Peyer's patch (tissue), 4 donors: ENCODE data around the gene TLK2. TPM values are rescaled to one million over a fixed set of nuclear protein-coding genes. Genes with fewer than 3 reads are reported as not detected.

Source experiments
- DNase-seq, 3 donors: peaks; one replicate each; pipeline ENCODE4 v3.0.0-alpha.2; 2017 to 2019
- H3K27ac ChIP-seq, 4 donors: fragments of 200-600 bp; sonication (generic); one replicate each; pipeline ENCODE4 v1.5.1; 2016 to 2019
- H3K27me3 ChIP-seq, 2 donors: fragments of 200-600 bp; sonication (generic); one replicate each; pipeline ENCODE4 v1.5.1; 2019
- H3K36me3 ChIP-seq, 3 donors: fragments of 200-600 bp; sonication (generic); one replicate each; pipeline ENCODE4 v1.5.1; 2016 to 2019
- H3K4me1 ChIP-seq, 4 donors: fragments of 200-600 bp; sonication (generic); one replicate each; pipeline ENCODE4 v1.5.1; 2016 to 2019
- H3K4me3 ChIP-seq, 4 donors: fragments of 200-600 bp; sonication (generic); 1 replicate in 3 of 4; 2 replicates in 1 of 4; pipeline ENCODE4 v1.5.1; 2016 to 2019; ENCODE audit warnings: mild to moderate bottlenecking in 1 of 4
- H3K9me3 ChIP-seq, 4 donors: fragments of 200-600 bp; sonication (generic); one replicate each; pipeline ENCODE4 v1.5.1; 2016 to 2019; ENCODE audit warnings: mild to moderate bottlenecking in 1 of 4
- CTCF ChIP-seq, 6 experiments: fragments of 450-650 bp in 4 of 6; fragments of 200-600 bp in 2 of 6; sonication (generic) in 1 of 6; IDR thresholded peaks; one replicate each; pipeline ENCODE4 v1.5.1; 2017 to 2019; ENCODE audit warnings: antibody characterized with exemption in 6 of 6, mild to moderate bottlenecking in 3 of 6, moderate library complexity in 1 of 6
- POLR2A ChIP-seq, 2 donors: fragments of 450-650 bp; IDR thresholded peaks; one replicate each; pipeline ENCODE4 v1.5.1; 2017; ENCODE audit warnings: antibody characterized with exemption in 2 of 2, mild to moderate bottlenecking in 2 of 2, moderate library complexity in 2 of 2
- total RNA-seq, 4 donors: library from RNA; depleted of rRNA; stranded (reverse); fragments of >200 nt; gene quantifications; one replicate each; pipeline ENCODE4 v1.1.0, GENCODE V29; 2016

The TLK2 gene
- total RNA-seq, 4 donors from 2014 or later, result 33.8 to 65.2 (median 49.3) TPM

GRCh38 chr17:62576382-62576781 lies 97.8 kb downstream of the TLK2 start:
- no peak overlapping the region for H3K4me3 ChIP-seq
- no peak overlapping the region for H3K27ac ChIP-seq
- no peaks in the 10 kb centered on the region for H3K4me1 ChIP-seq
- no peaks in the 10 kb centered on the region for H3K27me3 ChIP-seq
- TF ChIP-seq CTCF (IDR thresholded peaks at IDR 0.05), result no peak
- no peak for TF ChIP-seq POLR2A (IDR thresholded peaks at IDR 0.05)
- peaks cover 0 to 56% (median 0%) of the 10 kb centered on the region in 3 donors for H3K36me3 ChIP-seq
- DNase-seq, result no peak
- H3K9me3 ChIP-seq, result no peaks in the 10 kb centered on the region

GRCh38 chr17:62578757-62579487 lies 100.3 kb downstream of the TLK2 start:
- H3K4me1 ChIP-seq, result no peaks in the 10 kb centered on the region
- TF ChIP-seq CTCF (IDR thresholded peaks at IDR 0.05) (no peak), POLR2A (IDR thresholded peaks at IDR 0.05) (no peak)
- no peak for DNase-seq
- H3K4me3 ChIP-seq, result no peak overlapping the region
- no peaks in the 10 kb centered on the region for H3K27me3 ChIP-seq
- no peaks in the 10 kb centered on the region for H3K9me3 ChIP-seq
- H3K27ac ChIP-seq, result no peak overlapping the region
- peaks cover 0 to 59% (median 0%) of the 10 kb centered on the region in 3 donors for H3K36me3 ChIP-seq

GRCh38 chr17:62580947-62581346 lies 102.3 kb downstream of the TLK2 start:
- H3K36me3 ChIP-seq, result peaks cover 0 to 45% (median 0%) of the 10 kb centered on the region in 3 donors
- no peaks in the 10 kb centered on the region for H3K27me3 ChIP-seq
- H3K27ac ChIP-seq, result no peak overlapping the region
- H3K9me3 ChIP-seq, result no peaks in the 10 kb centered on the region
- no peaks in the 10 kb centered on the region for H3K4me1 ChIP-seq
- TF ChIP-seq POLR2A (IDR thresholded peaks at IDR 0.05), result no peak
- no peak for TF ChIP-seq CTCF (IDR thresholded peaks at IDR 0.05)
- no peak overlapping the region for H3K4me3 ChIP-seq
- DNase-seq, result no peak

- H3K9me3 ChIP-seq, result no peaks in the 10 kb centered on the region
- H3K27me3 ChIP-seq, result no peaks in the 10 kb centered on the region
- H3K36me3 ChIP-seq, result peaks cover 0 to 47% (median 0%) of the 10 kb centered on the region in 3 donors
- H3K27ac ChIP-seq, result no peak overlapping the region
- no peak overlapping the region for H3K4me3 ChIP-seq
- no peak for DNase-seq
- TF ChIP-seq POLR2A (IDR thresholded peaks at IDR 0.05) (no peak), CTCF (IDR thresholded peaks at IDR 0.05) (no peak)
- H3K4me1 ChIP-seq, result no peaks in the 10 kb centered on the region
Observed at GRCh38 chr17:62581764-62582163, 103.1 kb downstream of the TLK2 start.

GRCh38 chr17:62587554-62587953 lies 108.9 kb downstream of the TLK2 start:
- no peaks in the 10 kb centered on the region for H3K9me3 ChIP-seq
- TF ChIP-seq POLR2A (IDR thresholded peaks at IDR 0.05), result no peak
- no peak for TF ChIP-seq CTCF (IDR thresholded peaks at IDR 0.05)
- peaks cover 0 to 70% (median 0%) of the 10 kb centered on the region in 3 donors for H3K36me3 ChIP-seq
- H3K4me1 ChIP-seq, result no peaks in the 10 kb centered on the region
- no peak overlapping the region for H3K4me3 ChIP-seq
- H3K27ac ChIP-seq, result no peak overlapping the region
- H3K27me3 ChIP-seq, result no peaks in the 10 kb centered on the region
- DNase-seq, result no peak
